ENCODE results near the gene KCNJ6. TPM values are rescaled to one million over a fixed set of nuclear protein-coding genes. Genes with fewer than 3 reads are reported as not detected.

KCNJ6 gene
- total and polyA plus RNA-seq, 8 donors = under 0.01 to 1.3 (median 0.29) TPM; not detected in 3

GRCh38 chr21:37562920-37563640 is 353.2 kb downstream of the KCNJ6 start:
- 52 to 73% (median 59%) methylated on average over 16 to 22 of the region's 22 CpGs for WGBS, 5 donors
- Histone ChIP-seq H3K27ac (peak overlapping the region; percentile 77 to 97 (median 95)), H3K4me3 (peak overlapping the region; percentile 57 to 85 (median 72)), H3K9me3 (no peaks in the 10 kb centered on the region), H3K36me3 (no peaks in the 10 kb centered on the region), H3K4me1 (peaks cover 7 to 30% (median 29%) of the 10 kb centered on the region in 4 donors), H3K27me3 (no peaks in the 10 kb centered on the region)
- intact Hi-C loops (cut with DNase I; ENCODE audit: low total_unique reads) = no loop called here
- TF ChIP-seq CTCF (IDR thresholded peaks at IDR 0.05) = no peak
- no peak for DNase-seq

- Histone ChIP-seq H3K27ac (no peak overlapping the region), H3K9me3 (no peaks in the 10 kb centered on the region), H3K36me3 (no peaks in the 10 kb centered on the region), H3K4me3 (no peak overlapping the region), H3K27me3 (no peaks in the 10 kb centered on the region), H3K4me1 (peaks cover 7 to 30% (median 29%) of the 10 kb centered on the region in 4 donors)
- 90 to 96% (median 93%) methylated on average over 11 of the region's 11 CpGs for WGBS, 5 donors
- no peak for DNase-seq
- TF ChIP-seq POLR2AphosphoS5 (IDR thresholded peaks at IDR 0.05) (no peak), EP300 (IDR thresholded peaks at IDR 0.05) (no peak), CTCF (IDR thresholded peaks at IDR 0.05) (no peak), POLR2A (IDR thresholded peaks at IDR 0.05) (no peak)
- intact Hi-C loops (cut with DNase I; ENCODE audit: low total_unique reads) = no loop called here
Observed at GRCh38 chr21:37561941-37562919, 354.0 kb downstream of the KCNJ6 start.

- Histone ChIP-seq H3K9me3 (no peaks in the 10 kb centered on the region), H3K4me1 (peaks cover 7 to 30% (median 29%) of the 10 kb centered on the region in 4 donors), H3K36me3 (no peaks in the 10 kb centered on the region), H3K27me3 (no peaks in the 10 kb centered on the region), H3K4me3 (no peak overlapping the region), H3K27ac (no peak overlapping the region)
- TF ChIP-seq POLR2AphosphoS5 (IDR thresholded peaks at IDR 0.05) (no peak), EP300 (IDR thresholded peaks at IDR 0.05) (no peak), POLR2A (IDR thresholded peaks at IDR 0.05) (no peak), CTCF (IDR thresholded peaks at IDR 0.05) (no peak)
- DNase-seq = no peak
- 88 to 98% (median 97%) methylated on average over 7 of the region's 7 CpGs for WGBS, 5 donors
- intact Hi-C loops (cut with DNase I; ENCODE audit: low total_unique reads) = no loop called here
Observed at GRCh38 chr21:37561506-37561905, 354.8 kb downstream of the KCNJ6 start.

DNA sequence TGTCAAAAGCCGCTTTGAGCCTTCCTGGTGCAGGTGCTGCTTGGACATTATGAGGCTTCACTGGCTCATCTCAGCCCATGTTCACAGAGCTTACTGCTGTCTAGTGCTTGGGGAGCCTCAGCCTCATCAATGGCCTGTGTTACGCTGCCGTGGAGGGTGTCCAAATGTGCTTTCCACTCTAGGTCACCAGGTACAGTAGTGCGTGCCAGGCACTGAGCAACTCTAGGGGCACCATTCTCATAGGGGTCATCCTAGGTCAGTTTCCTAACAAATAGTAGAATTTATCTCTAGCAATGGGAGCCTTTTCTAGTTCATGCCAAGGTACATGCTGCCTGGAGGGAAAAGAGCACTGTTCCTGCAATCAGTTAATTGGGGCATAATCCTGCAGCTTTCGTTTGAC is 355.9 kb downstream of the KCNJ6 start:
- TF ChIP-seq POLR2AphosphoS5 (IDR thresholded peaks at IDR 0.05) (no peak), EP300 (IDR thresholded peaks at IDR 0.05) (no peak), CTCF (IDR thresholded peaks at IDR 0.05) (no peak)
- H3K27ac ChIP-seq = no peak overlapping the region
- H3K4me3 ChIP-seq = no peak overlapping the region
- H3K9me3 ChIP-seq = no peaks in the 10 kb centered on the region
- H3K4me1 ChIP-seq = peaks cover 7 to 25% (median 23%) of the 10 kb centered on the region in 4 donors
- no peaks in the 10 kb centered on the region for H3K36me3 ChIP-seq
- 48 to 73% (median 64%) methylated on average over 5 of the region's 5 CpGs for WGBS, 5 donors
- DNase-seq = no peak
- H3K27me3 ChIP-seq = no peaks in the 10 kb centered on the region
- intact Hi-C loops (cut with DNase I; ENCODE audit: low total_unique reads) = no loop called here
